Small intestine (tissue), 7 donors: ENCODE results near the gene ZCCHC3. TPM values are rescaled to one million over a fixed set of nuclear protein-coding genes. Genes with fewer than 3 reads are reported as not detected.
A peak's percentile ranks its signal among the peaks of the same experiment; 100 is the strongest.

Source experiments
- DNase-seq, 2 donors: peaks; one replicate each; pipeline versions ENCODE4 v3.0.0 to v3.0.0-alpha.2; 2013
- FAIRE-seq: peaks from 2 replicates; lab custom pipeline; 2012; peaks lifted over from hg19 to GRCh38; lab: Jason Lieb, UNC
- H3K27ac ChIP-seq, 3 donors: one replicate each; pipeline ENCODE4 v1.5.1; 2013; ENCODE audit warnings: low read length in 2 of 3, mild to moderate bottlenecking in 2 of 3, control low read depth in 1 of 3, inconsistent platforms in 1 of 3, low read depth in 1 of 3, moderate library complexity in 1 of 3
- H3K27me3 ChIP-seq, 3 donors: one replicate each; pipeline ENCODE4 v1.6.1; 2013; ENCODE audit warnings: low read length in 3 of 3, inconsistent platforms in 1 of 3; ENCODE audit not compliant: control insufficient read depth in 3 of 3, insufficient read depth in 3 of 3
- H3K36me3 ChIP-seq, 3 donors: one replicate each; pipeline ENCODE4 v1.6.1; 2013; ENCODE audit warnings: low read length in 3 of 3, inconsistent platforms in 1 of 3, low read depth in 1 of 3, mild to moderate bottlenecking in 1 of 3, moderate library complexity in 1 of 3; ENCODE audit not compliant: control insufficient read depth in 3 of 3, insufficient read depth in 2 of 3
- H3K4me1 ChIP-seq, 3 donors: one replicate each; pipeline ENCODE4 v1.6.1; 2013; ENCODE audit warnings: low read length in 2 of 3, inconsistent platforms in 1 of 3, low read depth in 1 of 3, mild to moderate bottlenecking in 1 of 3, moderate library complexity in 1 of 3; ENCODE audit not compliant: control insufficient read depth in 3 of 3, insufficient read depth in 2 of 3
- H3K4me3 ChIP-seq, 3 donors: one replicate each; pipeline ENCODE4 v1.5.1; 2013; ENCODE audit warnings: low read length in 3 of 3, control low read depth in 1 of 3, inconsistent platforms in 1 of 3, low read depth in 1 of 3, mild to moderate bottlenecking in 1 of 3, moderate library complexity in 1 of 3
- H3K9me3 ChIP-seq, 2 donors: one replicate each; pipeline ENCODE4 v1.6.1; 2013; ENCODE audit warnings: low read depth in 1 of 2, low read length in 1 of 2; ENCODE audit not compliant: control insufficient read depth in 2 of 2, insufficient read depth in 1 of 2
- WGBS, 3 donors: extraction: QIAGEN DNeasy Blood & Tissue Kit; methylation state at CpG; one replicate each; pipeline ENCODE4 v1.1.7; 2013; 5-methylcytosine and 5-hydroxymethylcytosine counted together
- polyA plus RNA-seq, 4 donors: library from polyadenylated mRNA; stranded (reverse) in 3 of 4; unstranded in 1 of 4; fragments of 200-250 nt in 3 of 4; fragments of 120-200 nt in 1 of 4; gene quantifications; one replicate each; pipeline versions ENCODE4 v1.2.1 to v1.2.3, GENCODE V29; 2013
- donor health status: healthy with polysubstance abuse.
- donor health status: control.
- donor health status: control.
- donor health status: Bipolar disorder and iron deficiency.
- donor health status: healthy.

Gene ZCCHC3
- polyA plus RNA-seq, 4 donors, result 8.9 to 27.0 (median 12.3) TPM

GRCh38 chr20:289693-290083, 7.7 kb upstream of the ZCCHC3 start:
- DNase-seq (peak in 1 of 2 donors; percentile 17), FAIRE-seq (no peak)
- 36 to 49% (median 38%) methylated on average over 2 of the region's 2 CpGs for WGBS, 3 donors
- Histone ChIP-seq H3K36me3 (peaks cover 0 to 3% (median 0%) of the 10 kb centered on the region in 3 donors), H3K4me1 (peaks cover 0 to 16% (median 3%) of the 10 kb centered on the region in 3 donors), H3K9me3 (no peaks in the 10 kb centered on the region), H3K27me3 (no peaks in the 10 kb centered on the region), H3K4me3 (peak overlapping the region; percentile 42 to 87 (median 55)), H3K27ac (peak overlapping the region; percentile 38 to 89 (median 79))

GRCh38 chr20:290084-290831, 7.1 kb upstream of the ZCCHC3 start, which contains the start of gene C20orf96:
Gene C20orf96, minus strand, starts transcription at chr20:290750. Its CDS starts 140 bp downstream, at chr20:290610.
- no peaks in the 10 kb centered on the region for H3K27me3 ChIP-seq
- no peaks in the 10 kb centered on the region for H3K9me3 ChIP-seq
- DNase-seq (peak; percentile 91 to 95), FAIRE-seq (no peak)
- peaks cover 0 to 3% (median 0%) of the 10 kb centered on the region in 3 donors for H3K36me3 ChIP-seq
- H3K4me1 ChIP-seq, result peaks cover 0 to 16% (median 3%) of the 10 kb centered on the region in 3 donors
- peak within 1 kb of the TSS; percentile 42 to 87 (median 55) for H3K4me3 ChIP-seq
- WGBS, 3 donors, result 0 to 2% (median 0%) methylated on average over 42 to 43 of the region's 43 CpGs
- H3K27ac ChIP-seq, result peak within 1 kb of the TSS; percentile 38 to 89 (median 79)

GRCh38 chr20:294602-295001, 2.8 kb upstream of the ZCCHC3 start:
- H3K27me3 ChIP-seq, result no peaks in the 10 kb centered on the region
- no peak overlapping the region for H3K4me3 ChIP-seq
- DNase-seq (no peak), FAIRE-seq (no peak)
- 89 to 92% (median 89%) methylated on average over 5 of the region's 5 CpGs for WGBS, 3 donors
- no peak overlapping the region for H3K27ac ChIP-seq
- no peaks in the 10 kb centered on the region for H3K9me3 ChIP-seq
- peaks cover 4 to 22% (median 11%) of the 10 kb centered on the region in 3 donors for H3K4me1 ChIP-seq
- H3K36me3 ChIP-seq, result peaks cover 0 to 3% (median 0%) of the 10 kb centered on the region in 3 donors

GRCh38 chr20:295804-296203, 1.6 kb upstream of the ZCCHC3 start:
- Histone ChIP-seq H3K27me3 (no peaks in the 10 kb centered on the region), H3K4me3 (no peak overlapping the region), H3K9me3 (no peaks in the 10 kb centered on the region), H3K4me1 (peaks cover 4 to 29% (median 19%) of the 10 kb centered on the region in 3 donors), H3K36me3 (peaks cover 0 to 7% (median 0%) of the 10 kb centered on the region in 3 donors), H3K27ac (no peak overlapping the region)
- 81 to 90% (median 83%) methylated on average over 4 of the region's 4 CpGs for WGBS, 3 donors
- no peak for DNase-seq
- no peak for FAIRE-seq

- H3K27ac ChIP-seq, result peak overlapping the region; percentile 96 to 99 (median 96)
- DNase-seq, result peak; percentile 84 to 89
- H3K9me3 ChIP-seq, result no peaks in the 10 kb centered on the region
- peaks cover 4 to 27% (median 18%) of the 10 kb centered on the region in 3 donors for H3K4me1 ChIP-seq
- peak overlapping the region; percentile 88 to 97 (median 93) for H3K4me3 ChIP-seq
- FAIRE-seq, result no peak
- H3K36me3 ChIP-seq, result peaks cover 0 to 17% (median 0%) of the 10 kb centered on the region in 3 donors
- no peaks in the 10 kb centered on the region for H3K27me3 ChIP-seq
- 0% methylated on average over 52 to 75 of the region's 75 CpGs for WGBS, 3 donors
These were observed 780 bp downstream of the ZCCHC3 start for GRCh38 chr20:297925-298775.

- WGBS, 3 donors, result 4 to 13% (median 9%) methylated on average over 15 of the region's 15 CpGs
- Histone ChIP-seq H3K36me3 (peaks cover 0 to 17% (median 0%) of the 10 kb centered on the region in 3 donors), H3K9me3 (no peaks in the 10 kb centered on the region), H3K27ac (peak overlapping the region; percentile 96 to 99 (median 96)), H3K27me3 (no peaks in the 10 kb centered on the region), H3K4me1 (peaks cover 4 to 27% (median 18%) of the 10 kb centered on the region in 3 donors), H3K4me3 (peak overlapping the region; percentile 88 to 97 (median 93))
- DNase-seq, result no peak
- no peak for FAIRE-seq
These were observed 1.5 kb downstream of the ZCCHC3 start for GRCh38 chr20:298776-299391.

GRCh38 chr20:300345-300990, 3.1 kb downstream of the ZCCHC3 start:
- Histone ChIP-seq H3K27ac (peak overlapping the region in 1 of 3 donors; percentile 53), H3K9me3 (no peaks in the 10 kb centered on the region), H3K4me1 (peaks cover 4 to 27% (median 18%) of the 10 kb centered on the region in 3 donors), H3K27me3 (no peaks in the 10 kb centered on the region), H3K4me3 (no peak overlapping the region), H3K36me3 (peaks cover 0 to 17% (median 0%) of the 10 kb centered on the region in 3 donors)
- DNase-seq (peak in 1 of 2 donors; percentile 34), FAIRE-seq (no peak)
- 40 to 65% (median 62%) methylated on average over 10 of the region's 10 CpGs for WGBS, 3 donors
